ENCODE results near the gene EBI3. TPM values are rescaled to one million over a fixed set of nuclear protein-coding genes. Genes with fewer than 3 reads are reported as not detected.

The EBI3 gene
- total and polyA plus RNA-seq, 2 of the 13 experiments (the other 11 are each of a cell fraction or from before 2014, with no cell fraction given), result 3.4 TPM; not detected in 1

- no peak for ATAC-seq
- FAIRE-seq, result no peak
- 24% methylated on average over 31 of the region's 70 CpGs for WGBS (ENCODE audit: low lambda C conversion rate)
- no TSS peak for BruUV-seq (replicated peaks)
- in situ Hi-C loops (cut with HindIII; ENCODE audit: extremely low pct_ligation_motif_present, low pct_unique_long_range_greater_than_20kb), result no loop called here
- Histone ChIP-seq H3K27ac (ENCODE audit: extremely low read length, insufficient read depth, low read length) (no peak overlapping the region), H4K20me1 (ENCODE audit: insufficient read depth, low read length) (no peaks in the 10 kb centered on the region), H3K36me3 (replicated peaks in 1 of 2; ENCODE audit: control insufficient read depth in 1 of 2, insufficient read depth in 2 of 2, low read length in 2 of 2) (no peaks in the 10 kb centered on the region), H3K4me2 (ENCODE audit: low read depth, low read length) (0 out of 2 replicates have a peak overlapping the region, but pooled peaks have one; percentile 11), H2AFZ (ENCODE audit: low read length) (no peak overlapping the region), H3K4me1 (ENCODE audit: insufficient read depth, low read length) (peaks cover 26% of the 10 kb centered on the region), H3K27me3 (ENCODE audit: control insufficient read depth in 1 of 2, insufficient read depth in 2 of 2, low read length in 2 of 2) (peaks cover 7 to 48% of the 10 kb centered on the region in 2 experiments; a peak in 4 of 5 replicates), H3K9me3 (ENCODE audit: low read length) (no peaks in the 10 kb centered on the region), H3K79me2 (ENCODE audit: insufficient read depth, low read length) (no peaks in the 10 kb centered on the region), H3K9ac (ENCODE audit: insufficient read depth, low read depth, low read length) (no peak overlapping the region), H3K4me3 (replicated peaks in 1 of 3; ENCODE audit: insufficient read depth in 1 of 3, low read depth in 2 of 3, low read length in 3 of 3) (no peak overlapping the region)
- POLR2A ChIA-PET, result no interaction called here
- intact Hi-C loops (cut with micrococcal nuclease; ENCODE audit: unreplicated experiment), result no loop called here
- CTCF ChIA-PET (ENCODE audit: low intra/inter-chr PET ratio, low total read pairs), result no interaction called here
- DNase-seq (ENCODE audit: low spot score), result no peak
- TF ChIP-seq EZH2 (conservative IDR thresholded peaks at IDR 0.05; ENCODE audit: low read depth, low read length), result 0 out of 2 replicates have a peak, but pooled peaks have one; percentile 46
- no peak for TF ChIP-seq SIN3B (IDR thresholded peaks at IDR 0.05; ENCODE audit: low read length)
- TF ChIP-seq TCF12 (IDR thresholded peaks at IDR 0.05), result no peak
- TF ChIP-seq TCF12 (CRISPR knock-in tag; IDR thresholded peaks at IDR 0.05), result no peak
- no peak for TF ChIP-seq AHR (CRISPR knock-in tag; IDR thresholded peaks at IDR 0.05)
- no peak for TF ChIP-seq TRAFD1 (CRISPR knock-in tag; IDR thresholded peaks at IDR 0.05; ENCODE audit: borderline replicate concordance)
- TF ChIP-seq CENPT (CRISPR knock-in tag; IDR thresholded peaks at IDR 0.05; ENCODE audit: low read depth), result no peak
- TF ChIP-seq ZNF24 (IDR thresholded peaks at IDR 0.05), result peak; percentile 97
- TF ChIP-seq HMG20B (CRISPR knock-in tag; conservative IDR thresholded peaks at IDR 0.05), result no peak
- TF ChIP-seq FOXP4 (CRISPR knock-in tag; IDR thresholded peaks at IDR 0.05), result no peak
- no peak for TF ChIP-seq MATR3 (CRISPR knock-in tag; IDR thresholded peaks at IDR 0.05)
- no peak for TF ChIP-seq EHMT2 (IDR thresholded peaks at IDR 0.05; ENCODE audit: borderline replicate concordance, low read depth, low read length)
- TF ChIP-seq ZNF512 (CRISPR knock-in tag; IDR thresholded peaks at IDR 0.05), result peak; percentile 70; the same call in 1 of the 2 replicates
- TF ChIP-seq DRAP1 (CRISPR knock-in tag; IDR thresholded peaks at IDR 0.05), result no peak
- no peak for TF ChIP-seq BRF2 (CRISPR knock-in tag; IDR thresholded peaks at IDR 0.05)
- TF ChIP-seq ETV5 (CRISPR knock-in tag; IDR thresholded peaks at IDR 0.05; ENCODE audit: borderline replicate concordance), result no peak
- TF ChIP-seq ASH2L (IDR thresholded peaks at IDR 0.05; ENCODE audit: insufficient read length, low read depth, low read length), result no peak
These were observed 31.5 kb upstream of the EBI3 start for GRCh38 chr19:4197625-4198466.
